GM12872 (cell line): Measurements from ENCODE around the gene SLC2A4.

Experiments
- CTCF ChIP-seq: IDR thresholded peaks from 3 replicates; pipeline ENCODE4 v1.5.1; 2011; ENCODE audit warnings: low read depth, mild to moderate bottlenecking, low read length, moderate library complexity; ENCODE audit not compliant: insufficient read depth

Gene SLC2A4

DNA sequence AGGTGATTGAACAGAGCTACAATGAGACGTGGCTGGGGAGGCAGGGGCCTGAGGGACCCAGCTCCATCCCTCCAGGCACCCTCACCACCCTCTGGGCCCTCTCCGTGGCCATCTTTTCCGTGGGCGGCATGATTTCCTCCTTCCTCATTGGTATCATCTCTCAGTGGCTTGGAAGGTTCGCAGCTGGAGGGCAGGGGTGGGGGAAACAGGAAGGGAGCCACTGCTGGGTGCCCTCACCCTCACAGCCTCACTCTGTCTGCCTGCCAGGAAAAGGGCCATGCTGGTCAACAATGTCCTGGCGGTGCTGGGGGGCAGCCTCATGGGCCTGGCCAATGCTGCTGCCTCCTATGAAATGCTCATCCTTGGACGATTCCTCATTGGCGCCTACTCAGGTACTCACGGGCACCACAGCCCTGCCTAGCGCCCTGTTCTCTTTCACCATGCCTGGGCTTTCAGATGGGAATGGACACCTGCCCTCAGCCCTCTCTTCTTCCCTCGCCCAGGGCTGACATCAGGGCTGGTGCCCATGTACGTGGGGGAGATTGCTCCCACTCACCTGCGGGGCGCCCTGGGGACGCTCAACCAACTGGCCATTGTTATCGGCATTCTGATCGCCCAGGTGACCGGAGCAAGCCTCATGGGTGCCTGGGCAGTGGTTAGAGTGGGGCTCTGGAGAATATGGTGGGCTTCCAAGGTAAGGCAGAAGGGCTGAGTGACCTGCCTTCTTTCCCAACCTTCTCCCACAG lies 2.1 kb downstream of the SLC2A4 start:
- TF ChIP-seq CTCF, result no peak

- TF ChIP-seq CTCF, result no peak
Measured at GRCh38 chr17:7284911-7285310, 3.4 kb downstream of the SLC2A4 start.

DNA sequence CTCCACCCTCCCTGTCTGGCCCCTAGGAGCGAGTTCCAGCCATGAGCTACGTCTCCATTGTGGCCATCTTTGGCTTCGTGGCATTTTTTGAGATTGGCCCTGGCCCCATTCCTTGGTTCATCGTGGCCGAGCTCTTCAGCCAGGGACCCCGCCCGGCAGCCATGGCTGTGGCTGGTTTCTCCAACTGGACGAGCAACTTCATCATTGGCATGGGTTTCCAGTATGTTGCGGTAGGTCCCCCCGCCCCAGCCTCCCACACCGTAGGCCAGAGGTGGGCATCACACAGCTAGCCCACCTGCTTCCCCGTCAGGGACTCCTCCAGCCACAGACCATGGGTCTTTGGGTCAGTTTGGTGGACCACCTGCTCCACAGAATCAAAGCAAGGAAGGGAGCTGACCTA lies 4.2 kb downstream of the SLC2A4 start:
- no peak for TF ChIP-seq CTCF

GRCh38 chr17:7289256-7290032 lies 7.9 kb downstream of the SLC2A4 start:
- TF ChIP-seq CTCF, result no peak

GRCh38 chr17:7290166-7290565 lies 8.6 kb downstream of the SLC2A4 start:
- TF ChIP-seq CTCF, result no peak

DNA sequence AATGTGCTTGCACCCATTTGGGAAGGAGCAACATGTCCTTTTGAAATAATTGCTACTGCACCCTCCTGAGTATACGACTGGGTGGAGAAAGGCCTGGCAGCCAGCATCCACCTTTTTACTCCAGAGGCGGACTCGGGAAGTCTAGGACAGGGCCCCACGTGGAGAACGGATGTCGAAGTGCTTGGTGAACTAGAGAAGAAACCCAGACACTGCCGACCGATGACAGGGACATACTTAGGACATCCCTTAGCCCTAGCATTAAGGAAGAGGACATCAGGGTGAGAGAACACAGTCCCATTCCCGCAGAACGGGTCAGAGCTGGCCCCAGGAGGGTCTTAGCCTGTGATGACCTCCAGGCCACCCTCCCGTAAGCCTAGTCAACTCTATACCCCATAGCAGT lies 9.2 kb downstream of the SLC2A4 start:
- no peak for TF ChIP-seq CTCF

DNA sequence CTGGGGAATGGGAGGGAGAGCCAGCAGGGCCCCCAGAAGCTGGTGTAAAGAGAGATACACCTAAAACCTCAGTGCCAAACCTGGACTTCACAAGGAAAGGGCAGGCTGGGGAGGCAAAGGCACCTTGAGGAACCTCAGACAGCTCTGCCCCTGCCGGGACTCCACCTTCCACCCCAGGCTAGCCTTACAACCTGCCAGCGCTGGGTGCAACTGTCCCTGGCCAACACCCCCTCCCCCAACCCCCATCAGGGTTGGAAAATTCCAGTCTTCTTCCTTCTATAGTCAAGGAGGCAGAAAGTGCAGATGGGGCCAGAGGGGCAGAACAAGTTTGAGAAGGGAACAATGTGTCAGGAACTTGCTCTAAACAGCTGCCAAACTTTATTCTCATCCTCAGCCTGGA lies 10.7 kb downstream of the SLC2A4 start:
- TF ChIP-seq CTCF, result no peak
